ENCODE data around the gene PVALEF.

PVALEF gene

GRCh38 chr17:81163703-81164370 lies 1.5 kb upstream of the PVALEF start:
- no peak for DNase-seq

GRCh38 chr17:81164371-81165245 lies 699 bp upstream of the PVALEF start:
- DNase-seq: no peak

- no peak for DNase-seq
Measured at GRCh38 chr17:81166033-81166492, 756 bp downstream of the PVALEF start, which contains the start of gene AATK. AATK (minus strand) TSS chr17:81166221; CDS start chr17:81165992, 229 bp downstream.

- DNase-seq: no peak
Measured at GRCh38 chr17:81167194-81167524, 1.9 kb downstream of the PVALEF start.

- no peak for DNase-seq
Measured at GRCh38 chr17:81167638-81168037, 2.3 kb downstream of the PVALEF start.

GRCh38 chr17:81169870-81170309 lies 4.6 kb downstream of the PVALEF start:
- no peak for DNase-seq

GRCh38 chr17:81170727-81171494 lies 5.6 kb downstream of the PVALEF start:
- DNase-seq: no peak

- no peak for DNase-seq
Measured at GRCh38 chr17:81171941-81172340, 6.6 kb downstream of the PVALEF start.

- no peak for DNase-seq
Measured at GRCh38 chr17:81173052-81173761, 7.9 kb downstream of the PVALEF start.

- no peak for DNase-seq
Measured at GRCh38 chr17:81173762-81174155, 8.5 kb downstream of the PVALEF start.

- DNase-seq: no peak
Measured at GRCh38 chr17:81176666-81177065, 11.4 kb downstream of the PVALEF start.

- no peak for DNase-seq
Measured at GRCh38 chr17:81178136-81179091, 13.1 kb downstream of the PVALEF start.

GRCh38 chr17:81179220-81179619 lies 13.9 kb downstream of the PVALEF start:
- no peak for DNase-seq

GRCh38 chr17:81179861-81180260 lies 14.6 kb downstream of the PVALEF start:
- no peak for DNase-seq

GRCh38 chr17:81180836-81181810 lies 15.8 kb downstream of the PVALEF start:
- DNase-seq: no peak

- DNase-seq: no peak
Measured at GRCh38 chr17:81181811-81182185, 16.5 kb downstream of the PVALEF start.

GRCh38 chr17:81182596-81182995 lies 17.3 kb downstream of the PVALEF start:
- DNase-seq: no peak

- no peak for DNase-seq
Measured at GRCh38 chr17:81183316-81183715, 18.0 kb downstream of the PVALEF start.

- DNase-seq: no peak
Measured at GRCh38 chr17:81183807-81184206, 18.5 kb downstream of the PVALEF start.

- DNase-seq: no peak
Measured at GRCh38 chr17:81184555-81184954, 19.2 kb downstream of the PVALEF start.
